Left cardiac atrium (tissue), 4 donors: ENCODE results near the gene OR1L4. TPM values are rescaled to one million over a fixed set of nuclear protein-coding genes. Genes with fewer than 3 reads are reported as not detected.

Source experiments
- ATAC-seq, 2 donors: fragments of 200-7000 bp; cut with Tn5 transposase; one replicate each; pipeline ENCODE4 v1.9.1; 2020; ENCODE audit warnings: mild to moderate bottlenecking in 2 of 2, moderate library complexity in 2 of 2
- DNase-seq: peaks from one replicate; pipeline ENCODE4 v3.0.0-alpha.2; 2020
- intact Hi-C, 2 donors: fragments of 100-400 bp; cut with DNase I; formaldehyde crosslinking; loops; one replicate each; pipeline versions ENCODE4 v1.14.1 to v1.15.1; 2022 to 2023
- long read RNA-seq: library from polyadenylated mRNA; unstranded; transcript quantifications from one replicate; pipeline ENCODE4 v2.0.0, GENCODE V29; 2021
- total RNA-seq, 2 donors: library from RNA; stranded (reverse); fragmentation: NEBNext Ultra II Directional; extraction: Animal tissue kit (Norgen Biotek cat#: 25700); gene quantifications; one replicate each; pipeline ENCODE4 v1.2.1, GENCODE V29; 2021
- donor health status: DM: no; HTN: yes; CAD: no.
- donor health status: DM: no; HTN: yes; CAD: no; lungs with severe emphysema.
- donor health status: DM: yes; HTN: yes; CAD: no.
- donor health status: Dilated cardiomyopathy.

The OR1L4 gene, protein sequence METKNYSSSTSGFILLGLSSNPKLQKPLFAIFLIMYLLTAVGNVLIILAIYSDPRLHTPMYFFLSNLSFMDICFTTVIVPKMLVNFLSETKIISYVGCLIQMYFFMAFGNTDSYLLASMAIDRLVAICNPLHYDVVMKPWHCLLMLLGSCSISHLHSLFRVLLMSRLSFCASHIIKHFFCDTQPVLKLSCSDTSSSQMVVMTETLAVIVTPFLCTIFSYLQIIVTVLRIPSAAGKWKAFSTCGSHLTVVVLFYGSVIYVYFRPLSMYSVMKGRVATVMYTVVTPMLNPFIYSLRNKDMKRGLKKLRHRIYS
- total RNA-seq: not detected
- long read RNA-seq: 0 reads

DNA sequence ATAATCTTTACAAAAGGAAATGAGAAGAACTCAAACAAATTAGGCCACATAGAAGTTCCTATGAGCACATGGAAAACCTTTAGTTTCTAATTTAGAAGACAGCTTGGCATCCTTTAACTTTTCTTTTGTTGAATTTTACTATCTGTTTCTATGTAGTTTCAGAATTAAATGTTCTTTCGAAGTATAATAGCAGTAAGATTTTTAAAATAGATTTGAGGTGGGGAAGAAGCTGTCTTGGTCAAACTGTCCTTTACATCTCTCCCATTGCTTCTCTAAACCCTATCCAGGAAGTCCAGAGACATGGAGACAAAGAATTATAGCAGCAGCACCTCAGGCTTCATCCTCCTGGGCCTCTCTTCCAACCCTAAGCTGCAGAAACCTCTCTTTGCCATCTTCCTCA, at the start of gene OR1L4:
OR1L4 (plus strand) TSS at position 301 of the 400 bp plus-strand sequence; CDS start at position 301, 0 bp downstream.
- no peak for ATAC-seq
- intact Hi-C loops: no loop called here
- DNase-seq: no peak

DNA sequence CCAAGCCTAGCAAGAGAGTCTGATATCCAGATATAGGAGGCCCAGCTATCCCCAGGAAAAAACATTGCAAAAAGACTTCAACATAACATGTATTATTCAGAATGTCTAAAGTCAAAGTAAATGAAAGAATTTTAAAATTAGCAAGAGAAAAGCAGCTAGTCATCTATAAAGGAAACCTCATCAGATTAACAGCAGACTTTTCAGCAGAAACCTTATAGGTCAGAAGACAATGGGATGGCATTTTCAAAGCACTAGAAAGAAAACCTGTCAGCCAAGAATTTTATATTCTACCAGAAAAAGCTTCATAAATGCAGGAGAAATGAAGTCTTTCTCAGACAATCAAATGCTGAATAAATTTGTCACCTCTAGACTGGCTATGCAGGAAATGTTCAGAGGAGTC, 38.9 kb upstream of the OR1L4 start:
- ATAC-seq (no peak), DNase-seq (no peak)
- intact Hi-C loops: no loop called here

DNA sequence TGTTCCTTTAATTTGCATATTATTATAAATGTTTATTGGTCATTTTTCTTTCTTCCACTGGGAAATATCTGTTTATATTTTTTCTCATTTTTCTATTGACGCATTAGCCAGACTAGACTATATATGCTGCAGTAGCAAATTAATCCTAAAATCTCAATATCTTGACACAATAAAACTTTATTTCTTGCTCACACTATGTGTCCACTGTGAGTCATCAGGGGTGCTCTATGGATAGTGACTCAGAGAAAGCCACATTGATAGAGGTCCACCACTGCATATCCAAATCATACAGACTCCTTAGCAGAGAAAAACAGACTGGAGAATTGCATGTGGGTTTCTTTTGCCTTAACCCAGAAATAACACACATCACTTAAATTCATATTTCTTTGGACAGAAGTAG, 28.1 kb upstream of the OR1L4 start:
- DNase-seq (no peak), ATAC-seq (no peak)
- intact Hi-C loops: no loop called here

DNA sequence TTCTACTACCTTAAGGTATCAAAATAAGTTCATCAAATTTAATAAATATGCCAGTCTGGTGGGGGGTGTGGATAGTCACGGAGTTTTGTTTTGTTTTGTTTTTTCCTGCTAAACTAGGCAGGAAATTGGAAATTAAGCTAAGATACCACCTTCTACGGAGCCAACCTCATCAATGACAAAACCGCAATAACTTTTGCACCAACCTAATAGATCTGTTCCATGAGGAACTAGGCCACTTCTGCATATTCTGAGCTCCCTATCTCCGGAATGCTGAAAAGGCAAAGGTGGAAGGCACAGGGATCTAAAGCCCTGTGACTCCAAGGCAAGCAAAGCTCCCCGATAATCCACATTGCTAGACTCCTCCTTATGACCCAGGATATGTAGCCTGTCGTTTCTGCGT, 5.8 kb upstream of the OR1L4 start:
- intact Hi-C loops: no loop called here
- ATAC-seq (no peak), DNase-seq (no peak)

DNA sequence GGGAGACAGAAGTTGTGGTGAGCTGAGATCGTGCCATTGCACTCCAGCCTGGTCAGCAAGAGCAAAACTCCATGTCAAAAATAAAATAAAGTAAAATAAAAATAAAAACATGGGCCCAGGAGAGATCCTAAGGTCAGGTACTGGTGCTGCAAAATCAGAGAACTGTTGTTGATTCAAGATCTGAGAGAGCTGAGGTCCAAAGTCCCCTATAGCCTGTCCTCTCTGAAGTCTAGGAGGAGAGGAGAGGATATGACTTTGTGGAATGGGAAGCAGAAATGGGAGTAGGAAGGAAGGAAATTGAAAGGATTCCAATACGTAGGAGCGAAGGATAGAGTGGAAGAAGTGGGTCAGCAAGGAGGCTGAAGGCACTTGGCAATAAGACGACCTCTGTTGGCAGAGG, 4.6 kb upstream of the OR1L4 start:
- intact Hi-C loops: no loop called here
- no peak for DNase-seq
- no peak for ATAC-seq

DNA sequence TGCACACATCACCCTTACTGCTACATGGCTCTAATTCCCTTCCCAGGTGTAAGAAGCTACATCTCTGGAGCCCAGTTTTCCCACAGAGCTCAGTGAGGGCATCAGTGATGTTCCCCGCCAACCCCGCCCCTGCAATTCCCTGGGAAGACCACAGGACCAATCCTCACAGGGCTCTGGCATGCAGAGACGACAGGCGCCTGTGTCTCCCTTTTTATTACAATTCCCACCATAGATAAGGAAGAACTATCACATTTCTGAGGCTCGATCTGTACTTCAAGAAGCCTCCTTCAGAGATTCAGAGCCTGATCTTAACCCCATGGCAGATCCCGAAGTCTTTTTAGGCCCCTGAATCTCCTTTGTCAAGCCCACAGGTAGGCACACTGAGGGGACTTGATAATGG, 18.2 kb downstream of the OR1L4 start, which contains the start of gene OR1L6:
OR1L6 (plus strand) TSS at position 301 of the 400 bp plus-strand sequence. CDS start 7,545 bp downstream, outside the sequence.
- ATAC-seq (no peak), DNase-seq (no peak)
- intact Hi-C loops: no loop called here

DNA sequence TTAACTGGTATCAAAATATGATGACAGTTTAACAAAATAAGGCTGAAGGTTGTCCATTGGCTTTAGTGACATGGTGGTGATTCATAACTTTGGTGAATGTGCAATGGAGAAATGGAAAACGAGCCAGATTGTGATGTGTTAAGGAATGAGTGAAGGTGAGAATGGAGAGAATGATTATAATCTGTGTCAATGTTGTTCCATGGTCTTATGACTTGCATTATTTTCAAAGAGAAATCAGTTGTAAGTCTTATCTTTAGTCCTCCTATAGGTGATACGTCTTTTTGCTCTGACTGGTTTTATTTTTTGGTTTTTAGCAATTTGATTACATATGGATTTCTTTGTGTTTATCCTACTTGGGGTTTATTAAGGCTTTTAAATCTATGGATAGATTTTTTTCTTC, 31.0 kb downstream of the OR1L4 start:
- intact Hi-C loops: no loop called here
- no peak for DNase-seq
- ATAC-seq: no peak

DNA sequence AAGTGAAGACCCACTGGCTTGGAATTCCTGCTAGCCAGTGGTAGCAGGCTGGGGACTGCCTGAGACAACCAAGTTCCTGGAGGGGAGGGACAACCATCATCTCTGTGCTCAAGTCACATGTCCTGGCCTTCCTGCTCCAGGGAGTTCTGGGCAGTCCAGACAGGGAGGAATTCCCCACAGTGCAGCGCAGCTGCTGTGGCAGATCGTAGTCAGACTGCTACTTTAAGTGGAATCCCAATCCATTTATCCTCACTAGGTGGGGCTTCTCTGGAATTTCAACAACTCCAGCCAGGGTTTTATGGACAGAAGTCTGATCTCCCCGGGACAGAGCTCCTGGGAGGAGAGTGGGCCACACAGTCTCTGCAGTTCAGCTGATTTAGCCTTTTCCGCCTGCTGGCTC, 44.0 kb downstream of the OR1L4 start:
- no peak for ATAC-seq
- intact Hi-C loops: no loop called here
- DNase-seq: no peak

Other genes with a start within 250 kb of the OR1L4 start
- gene OR1J1, start 246.1 kb upstream of the OR1L4 start, total RNA-seq: not detected
- gene OR1J2, start 213.2 kb upstream of the OR1L4 start, total RNA-seq: not detected
- not detected for gene OR1J4, start 204.8 kb upstream of the OR1L4 start, total RNA-seq
- not detected for gene OR1N1, start 196.7 kb upstream of the OR1L4 start, total RNA-seq
- gene OR1N2, start 170.9 kb upstream of the OR1L4 start, total RNA-seq: not detected
- under 1 TPM in 1 of 2 donors, not detected in 1; 0.16 TPM for gene OR1L8, start 140.6 kb upstream of the OR1L4 start, total RNA-seq
- gene OR1Q1, start 109.3 kb upstream of the OR1L4 start, total RNA-seq: not detected
- gene OR1B1, start 66.4 kb upstream of the OR1L4 start, total RNA-seq: not detected
- gene OR1L1, start 62.3 kb upstream of the OR1L4 start, total RNA-seq: not detected
- not detected for gene OR1L3, start 48.9 kb upstream of the OR1L4 start, total RNA-seq
- gene OR1L6, start 18.3 kb downstream of the OR1L4 start, total RNA-seq: not detected
- gene OR5C1, start 64.9 kb downstream of the OR1L4 start, total RNA-seq: not detected
- gene OR1K1, start 76.1 kb downstream of the OR1L4 start, total RNA-seq: not detected
- 10 to 100 TPM in 1 of 2 donors, 1 to 10 TPM in 1; 9.2 to 11.9 TPM for gene PDCL, start 104.6 kb downstream of the OR1L4 start, total RNA-seq
- gene RC3H2, start 181.4 kb downstream of the OR1L4 start, total RNA-seq: 10 to 100 TPM; 36.7 to 41.1 TPM
- gene ZBTB6, start 189.3 kb downstream of the OR1L4 start, total RNA-seq: 1 to 10 TPM; 5.4 to 7.3 TPM
- gene ZBTB26, start 207.5 kb downstream of the OR1L4 start, total RNA-seq: 1 to 10 TPM; 3.6 to 6.2 TPM
- gene RABGAP1, start 217.0 kb downstream of the OR1L4 start, total RNA-seq: 10 to 100 TPM; 38.0 to 40.8 TPM